GM12878 (cell line): ENCODE data around the gene PLEKHH1. TPM values are rescaled to one million over a fixed set of nuclear protein-coding genes. Genes with fewer than 3 reads are reported as not detected.

Experiments
- BCL11A ChIP-seq: IDR thresholded peaks from 2 replicates; pipeline ENCODE4 v1.6.1; 2011; ENCODE audit warnings: low read depth, low read length
- BHLHE40 ChIP-seq, 2 experiments: fragments of 450-650 bp in 1 of 2; IDR thresholded peaks; 2 replicates each; pipeline ENCODE4 v1.6.1; 2011 to 2017; ENCODE audit warnings: low read depth in 2 of 2, borderline replicate concordance in 1 of 2, improper control_type of control experiment in 1 of 2, low read length in 1 of 2, mild to moderate bottlenecking in 1 of 2
- CBX5 ChIP-seq: sonication (generic); IDR thresholded peaks from 2 replicates; pipeline ENCODE4 v1.6.1; 2016; ENCODE audit warnings: low read depth, moderate library complexity, mild to moderate bottlenecking, inconsistent platforms
- DPF2 ChIP-seq: fragments of 450-650 bp; IDR thresholded peaks from 2 replicates; pipeline ENCODE4 v1.6.1; 2017; ENCODE audit warnings: mild to moderate bottlenecking
- GABPA ChIP-seq: IDR thresholded peaks from 2 replicates; pipeline ENCODE4 v1.6.1; 2014; ENCODE audit warnings: antibody characterized with exemption, low read depth, mild to moderate bottlenecking, inconsistent platforms
- GATAD2B ChIP-seq: fragments of 450-650 bp; conservative IDR thresholded peaks from 2 replicates; pipeline ENCODE4 v1.6.1; 2017; ENCODE audit warnings: low read depth, mild to moderate bottlenecking, moderate library complexity
- LARP7 ChIP-seq: fragments of 450-650 bp; IDR thresholded peaks from 2 replicates; pipeline ENCODE4 v1.6.1; 2017; ENCODE audit warnings: mild to moderate bottlenecking
- MXI1 ChIP-seq: fragments of 150-350 bp; IDR thresholded peaks from 2 replicates; pipeline ENCODE4 v1.6.1; 2011; ENCODE audit warnings: low read depth, mild to moderate bottlenecking, inconsistent platforms, low read length, improper control_type of control experiment
- POLR2A ChIP-seq: IDR thresholded peaks from 2 replicates; pipeline ENCODE4 v1.6.1; 2011; ENCODE audit warnings: low read depth, mild to moderate bottlenecking, low read length
- SP1 ChIP-seq: IDR thresholded peaks from one replicate; pipeline ENCODE4 v1.6.1; 2011; ENCODE audit warnings: low read depth, low read length
- SRF ChIP-seq, 2 experiments: IDR thresholded peaks; 2 replicates each; pipeline ENCODE4 v1.6.1; 2011; ENCODE audit warnings: low read depth in 2 of 2, low read length in 2 of 2, mild to moderate bottlenecking in 1 of 2, moderate library complexity in 1 of 2
- TARDBP ChIP-seq: IDR thresholded peaks from 2 replicates; pipeline ENCODE4 v1.6.1; 2016; ENCODE audit warnings: borderline replicate concordance
- TBL1XR1 ChIP-seq: IDR thresholded peaks from 2 replicates; pipeline ENCODE4 v1.6.1; 2012; ENCODE audit warnings: low read depth, low read length, improper control_type of control experiment
- YY1 ChIP-seq: IDR thresholded peaks from 2 replicates; pipeline ENCODE4 v1.6.1; 2011; ENCODE audit warnings: low read depth, mild to moderate bottlenecking, low read length
- ZZZ3 ChIP-seq: IDR thresholded peaks from 2 replicates; pipeline ENCODE4 v1.6.1; 2011; ENCODE audit warnings: low read depth; ENCODE audit not compliant: control insufficient read depth, insufficient read length
- polyA plus RNA-seq, 11 experiments: library from polyadenylated mRNA; depleted of rRNA in 4 of 11; unstranded in 6 of 11; stranded (reverse) in 5 of 11; fragments of >200 nt; fragmentation: Nextera tagmentation in 4 of 11; fragmentation: Illumina TruSeq in 1 of 11; extraction: Ambion mirVana in 4 of 11; extraction: Trizol in 1 of 11; gene quantifications; 1 replicate in 1 of 11; 2 replicates in 10 of 11; pipeline versions ENCODE4 v1.2.1 to v1.2.3, GENCODE V29; 2011 to 2016; ENCODE audit warnings: inconsistent platforms in 2 of 11, missing spikeins in 2 of 11, low read depth in 1 of 11
- total RNA-seq, 4 experiments: library from RNA; depleted of rRNA in 3 of 4; stranded (reverse); fragments of >200 nt in 3 of 4; fragmentation: Illumina TruSeq in 1 of 4; extraction: Trizol in 1 of 4; gene quantifications; 2 replicates each; pipeline versions ENCODE4 v1.2.1 to v1.2.3, GENCODE V29; 2013 to 2021
- TF ChIP-seq, protein P1 (sequence below): fragments of 450-650 bp; IDR thresholded peaks from 2 replicates; pipeline ENCODE4 v1.6.1; 2017; ENCODE audit warnings: low read depth, mild to moderate bottlenecking, moderate library complexity
- TF ChIP-seq, protein P2 (sequence below): fragments of 450-650 bp; conservative IDR thresholded peaks from 2 replicates; pipeline ENCODE4 v1.6.1; 2017; ENCODE audit warnings: mild to moderate bottlenecking, moderate library complexity
- TF ChIP-seq, protein P3 (sequence below): IDR thresholded peaks from 2 replicates; pipeline ENCODE4 v1.6.1; 2012; ENCODE audit warnings: mild to moderate bottlenecking, low read depth, low read length
- TF ChIP-seq, protein P4 (sequence below): fragments of 450-650 bp; IDR thresholded peaks from 2 replicates; pipeline ENCODE4 v1.6.1; 2016; ENCODE audit warnings: mild to moderate bottlenecking, moderate library complexity, borderline replicate concordance

PLEKHH1 gene
- total and polyA plus RNA-seq, 10 of the 15 experiments (the other 5 are each of a cell fraction or from before 2014, with no cell fraction given) = 0.11 to 0.95 (median 0.41) TPM

DNA sequence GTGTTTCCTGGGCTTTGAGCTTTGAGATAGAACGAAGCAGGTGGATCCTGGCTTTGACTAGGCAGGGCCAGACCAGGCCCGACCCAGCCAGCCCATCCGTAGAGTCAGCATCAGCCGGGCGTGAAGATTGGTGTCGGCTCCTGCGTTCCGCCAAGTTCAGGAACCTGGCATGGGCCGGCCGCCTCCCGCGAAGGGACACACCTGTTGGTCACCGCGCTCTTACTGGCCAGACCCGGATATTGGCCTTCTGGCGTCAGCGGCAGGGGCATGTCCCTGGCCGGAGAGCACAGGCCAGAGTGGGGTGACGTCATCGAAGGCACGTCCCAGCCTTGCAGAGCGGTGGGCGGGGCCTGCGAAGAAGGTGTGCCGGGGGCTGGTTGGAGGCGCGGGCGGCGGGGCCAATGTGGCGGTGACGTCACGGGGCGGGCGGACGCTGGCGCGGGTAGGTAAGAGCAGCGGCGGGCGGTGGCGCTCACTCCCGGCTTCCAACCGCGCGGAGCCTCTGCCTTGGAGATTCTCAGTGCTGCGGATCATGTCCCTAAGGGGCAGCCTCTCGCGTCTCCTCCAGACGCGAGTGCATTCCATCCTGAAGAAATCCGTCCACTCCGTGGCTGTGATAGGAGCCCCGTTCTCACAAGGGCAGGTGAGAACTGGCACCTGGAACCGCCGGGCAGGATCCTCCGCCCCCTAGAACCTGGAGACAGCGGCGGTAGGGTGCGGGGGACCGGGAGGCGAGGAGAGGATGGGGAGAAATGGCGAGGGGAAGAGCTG is 86.5 kb downstream of the PLEKHH1 start, which contains the start of gene ARG2 (continued):
- TF ChIP-seq, protein P1, sequence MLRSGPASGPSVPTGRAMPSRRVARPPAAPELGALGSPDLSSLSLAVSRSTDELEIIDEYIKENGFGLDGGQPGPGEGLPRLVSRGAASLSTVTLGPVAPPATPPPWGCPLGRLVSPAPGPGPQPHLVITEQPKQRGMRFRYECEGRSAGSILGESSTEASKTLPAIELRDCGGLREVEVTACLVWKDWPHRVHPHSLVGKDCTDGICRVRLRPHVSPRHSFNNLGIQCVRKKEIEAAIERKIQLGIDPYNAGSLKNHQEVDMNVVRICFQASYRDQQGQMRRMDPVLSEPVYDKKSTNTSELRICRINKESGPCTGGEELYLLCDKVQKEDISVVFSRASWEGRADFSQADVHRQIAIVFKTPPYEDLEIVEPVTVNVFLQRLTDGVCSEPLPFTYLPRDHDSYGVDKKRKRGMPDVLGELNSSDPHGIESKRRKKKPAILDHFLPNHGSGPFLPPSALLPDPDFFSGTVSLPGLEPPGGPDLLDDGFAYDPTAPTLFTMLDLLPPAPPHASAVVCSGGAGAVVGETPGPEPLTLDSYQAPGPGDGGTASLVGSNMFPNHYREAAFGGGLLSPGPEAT = no peak
- TF ChIP-seq DPF2 = peak; percentile 70; the same call in 1 of the 2 replicates
- TF ChIP-seq TBL1XR1 = no peak
- TF ChIP-seq TARDBP = no peak
- TF ChIP-seq BHLHE40 (IDR thresholded peaks at IDR 0.05; ENCODE audit: borderline replicate concordance in 1 of 2, low read depth in 2 of 2, low read length in 1 of 2) = peak; percentile 57 to 87; a peak in 3 of 4 replicates
- no peak for TF ChIP-seq SP1
- no peak for TF ChIP-seq SRF (IDR thresholded peaks at IDR 0.05; ENCODE audit: low read depth in 2 of 2, low read length in 2 of 2)
- no peak for TF ChIP-seq CBX5
- no peak; the same call in 1 of the 2 replicates for TF ChIP-seq MXI1
- TF ChIP-seq, protein P2, sequence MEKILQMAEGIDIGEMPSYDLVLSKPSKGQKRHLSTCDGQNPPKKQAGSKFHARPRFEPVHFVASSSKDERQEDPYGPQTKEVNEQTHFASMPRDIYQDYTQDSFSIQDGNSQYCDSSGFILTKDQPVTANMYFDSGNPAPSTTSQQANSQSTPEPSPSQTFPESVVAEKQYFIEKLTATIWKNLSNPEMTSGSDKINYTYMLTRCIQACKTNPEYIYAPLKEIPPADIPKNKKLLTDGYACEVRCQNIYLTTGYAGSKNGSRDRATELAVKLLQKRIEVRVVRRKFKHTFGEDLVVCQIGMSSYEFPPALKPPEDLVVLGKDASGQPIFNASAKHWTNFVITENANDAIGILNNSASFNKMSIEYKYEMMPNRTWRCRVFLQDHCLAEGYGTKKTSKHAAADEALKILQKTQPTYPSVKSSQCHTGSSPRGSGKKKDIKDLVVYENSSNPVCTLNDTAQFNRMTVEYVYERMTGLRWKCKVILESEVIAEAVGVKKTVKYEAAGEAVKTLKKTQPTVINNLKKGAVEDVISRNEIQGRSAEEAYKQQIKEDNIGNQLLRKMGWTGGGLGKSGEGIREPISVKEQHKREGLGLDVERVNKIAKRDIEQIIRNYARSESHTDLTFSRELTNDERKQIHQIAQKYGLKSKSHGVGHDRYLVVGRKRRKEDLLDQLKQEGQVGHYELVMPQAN = no peak
- TF ChIP-seq, protein P3, sequence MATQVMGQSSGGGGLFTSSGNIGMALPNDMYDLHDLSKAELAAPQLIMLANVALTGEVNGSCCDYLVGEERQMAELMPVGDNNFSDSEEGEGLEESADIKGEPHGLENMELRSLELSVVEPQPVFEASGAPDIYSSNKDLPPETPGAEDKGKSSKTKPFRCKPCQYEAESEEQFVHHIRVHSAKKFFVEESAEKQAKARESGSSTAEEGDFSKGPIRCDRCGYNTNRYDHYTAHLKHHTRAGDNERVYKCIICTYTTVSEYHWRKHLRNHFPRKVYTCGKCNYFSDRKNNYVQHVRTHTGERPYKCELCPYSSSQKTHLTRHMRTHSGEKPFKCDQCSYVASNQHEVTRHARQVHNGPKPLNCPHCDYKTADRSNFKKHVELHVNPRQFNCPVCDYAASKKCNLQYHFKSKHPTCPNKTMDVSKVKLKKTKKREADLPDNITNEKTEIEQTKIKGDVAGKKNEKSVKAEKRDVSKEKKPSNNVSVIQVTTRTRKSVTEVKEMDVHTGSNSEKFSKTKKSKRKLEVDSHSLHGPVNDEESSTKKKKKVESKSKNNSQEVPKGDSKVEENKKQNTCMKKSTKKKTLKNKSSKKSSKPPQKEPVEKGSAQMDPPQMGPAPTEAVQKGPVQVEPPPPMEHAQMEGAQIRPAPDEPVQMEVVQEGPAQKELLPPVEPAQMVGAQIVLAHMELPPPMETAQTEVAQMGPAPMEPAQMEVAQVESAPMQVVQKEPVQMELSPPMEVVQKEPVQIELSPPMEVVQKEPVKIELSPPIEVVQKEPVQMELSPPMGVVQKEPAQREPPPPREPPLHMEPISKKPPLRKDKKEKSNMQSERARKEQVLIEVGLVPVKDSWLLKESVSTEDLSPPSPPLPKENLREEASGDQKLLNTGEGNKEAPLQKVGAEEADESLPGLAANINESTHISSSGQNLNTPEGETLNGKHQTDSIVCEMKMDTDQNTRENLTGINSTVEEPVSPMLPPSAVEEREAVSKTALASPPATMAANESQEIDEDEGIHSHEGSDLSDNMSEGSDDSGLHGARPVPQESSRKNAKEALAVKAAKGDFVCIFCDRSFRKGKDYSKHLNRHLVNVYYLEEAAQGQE = no peak
- TF ChIP-seq, protein P4, sequence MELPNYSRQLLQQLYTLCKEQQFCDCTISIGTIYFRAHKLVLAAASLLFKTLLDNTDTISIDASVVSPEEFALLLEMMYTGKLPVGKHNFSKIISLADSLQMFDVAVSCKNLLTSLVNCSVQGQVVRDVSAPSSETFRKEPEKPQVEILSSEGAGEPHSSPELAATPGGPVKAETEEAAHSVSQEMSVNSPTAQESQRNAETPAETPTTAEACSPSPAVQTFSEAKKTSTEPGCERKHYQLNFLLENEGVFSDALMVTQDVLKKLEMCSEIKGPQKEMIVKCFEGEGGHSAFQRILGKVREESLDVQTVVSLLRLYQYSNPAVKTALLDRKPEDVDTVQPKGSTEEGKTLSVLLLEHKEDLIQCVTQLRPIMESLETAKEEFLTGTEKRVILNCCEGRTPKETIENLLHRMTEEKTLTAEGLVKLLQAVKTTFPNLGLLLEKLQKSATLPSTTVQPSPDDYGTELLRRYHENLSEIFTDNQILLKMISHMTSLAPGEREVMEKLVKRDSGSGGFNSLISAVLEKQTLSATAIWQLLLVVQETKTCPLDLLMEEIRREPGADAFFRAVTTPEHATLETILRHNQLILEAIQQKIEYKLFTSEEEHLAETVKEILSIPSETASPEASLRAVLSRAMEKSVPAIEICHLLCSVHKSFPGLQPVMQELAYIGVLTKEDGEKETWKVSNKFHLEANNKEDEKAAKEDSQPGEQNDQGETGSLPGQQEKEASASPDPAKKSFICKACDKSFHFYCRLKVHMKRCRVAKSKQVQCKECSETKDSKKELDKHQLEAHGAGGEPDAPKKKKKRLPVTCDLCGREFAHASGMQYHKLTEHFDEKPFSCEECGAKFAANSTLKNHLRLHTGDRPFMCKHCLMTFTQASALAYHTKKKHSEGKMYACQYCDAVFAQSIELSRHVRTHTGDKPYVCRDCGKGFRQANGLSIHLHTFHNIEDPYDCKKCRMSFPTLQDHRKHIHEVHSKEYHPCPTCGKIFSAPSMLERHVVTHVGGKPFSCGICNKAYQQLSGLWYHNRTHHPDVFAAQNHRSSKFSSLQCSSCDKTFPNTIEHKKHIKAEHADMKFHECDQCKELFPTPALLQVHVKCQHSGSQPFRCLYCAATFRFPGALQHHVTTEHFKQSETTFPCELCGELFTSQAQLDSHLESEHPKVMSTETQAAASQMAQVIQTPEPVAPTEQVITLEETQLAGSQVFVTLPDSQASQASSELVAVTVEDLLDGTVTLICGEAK = no peak
- no peak for TF ChIP-seq BCL11A
- 0 out of 2 replicates have a peak, but pooled peaks have one; percentile 13 for TF ChIP-seq LARP7
- TF ChIP-seq ZZZ3 = no peak
- 0 out of 2 replicates have a peak, but pooled peaks have one; percentile 36 for TF ChIP-seq GATAD2B
- peak; percentile 56 for TF ChIP-seq POLR2A
- TF ChIP-seq GABPA = no peak
- no peak for TF ChIP-seq YY1
